Epithelial cell of esophagus (primary cell): ENCODE data around the gene CCDC9.
"Not testable (repeated sequence)": the region's sequence is repeated elsewhere in the genome, so short reads cannot be mapped to it uniquely, and the experiment has no call there.

Source experiments
- DNase-seq: peaks from one replicate; pipeline ENCODE4 v3.0.0; 2010; ENCODE audit warnings: low read depth
- H3K4me3 ChIP-seq: 2 replicates; pipeline ENCODE4 v1.5.1; 2011; ENCODE audit warnings: mild to moderate bottlenecking, low read length, control low read depth
- TF ChIP-seq, protein P1 (sequence below): IDR thresholded peaks from 2 replicates; pipeline ENCODE4 v1.5.1; 2011; ENCODE audit warnings: low read depth, mild to moderate bottlenecking, low read length, control low read depth, inconsistent platforms; ENCODE audit not compliant: insufficient read depth; ENCODE audit errors: missing control alignments

Gene CCDC9

DNA sequence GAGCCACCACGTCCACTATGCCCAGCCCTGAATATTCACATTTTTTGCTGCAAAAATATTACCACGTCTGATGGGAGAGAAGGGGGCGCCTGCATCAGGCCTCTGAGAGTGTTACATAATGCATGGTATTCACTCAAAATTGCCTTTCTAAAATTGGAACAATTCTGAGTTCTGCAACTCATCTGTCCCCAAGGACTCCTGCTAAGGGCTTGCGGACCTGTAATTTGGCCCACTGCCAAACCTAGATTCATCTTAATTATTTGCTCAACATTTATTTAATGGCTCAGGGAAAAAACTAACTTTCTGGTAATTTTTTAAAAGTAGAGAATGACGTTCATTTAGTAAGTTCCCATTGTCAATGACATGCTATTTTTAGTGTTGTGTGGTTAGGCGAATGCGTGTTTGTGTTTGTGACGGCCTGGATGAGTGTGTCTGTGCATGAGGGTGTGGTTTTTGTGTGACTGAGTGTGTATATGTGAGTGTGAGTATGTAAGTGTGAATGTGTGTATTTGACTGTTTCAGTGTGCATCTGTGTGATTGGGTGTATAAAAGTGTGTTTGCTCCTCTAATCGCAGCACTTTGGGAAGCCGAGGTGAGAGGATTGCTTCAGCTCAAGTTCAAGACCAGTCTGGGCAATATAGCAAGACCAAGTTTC, 27.2 kb downstream of the CCDC9 start:
- DNase-seq: no peak
- TF ChIP-seq, protein P1, sequence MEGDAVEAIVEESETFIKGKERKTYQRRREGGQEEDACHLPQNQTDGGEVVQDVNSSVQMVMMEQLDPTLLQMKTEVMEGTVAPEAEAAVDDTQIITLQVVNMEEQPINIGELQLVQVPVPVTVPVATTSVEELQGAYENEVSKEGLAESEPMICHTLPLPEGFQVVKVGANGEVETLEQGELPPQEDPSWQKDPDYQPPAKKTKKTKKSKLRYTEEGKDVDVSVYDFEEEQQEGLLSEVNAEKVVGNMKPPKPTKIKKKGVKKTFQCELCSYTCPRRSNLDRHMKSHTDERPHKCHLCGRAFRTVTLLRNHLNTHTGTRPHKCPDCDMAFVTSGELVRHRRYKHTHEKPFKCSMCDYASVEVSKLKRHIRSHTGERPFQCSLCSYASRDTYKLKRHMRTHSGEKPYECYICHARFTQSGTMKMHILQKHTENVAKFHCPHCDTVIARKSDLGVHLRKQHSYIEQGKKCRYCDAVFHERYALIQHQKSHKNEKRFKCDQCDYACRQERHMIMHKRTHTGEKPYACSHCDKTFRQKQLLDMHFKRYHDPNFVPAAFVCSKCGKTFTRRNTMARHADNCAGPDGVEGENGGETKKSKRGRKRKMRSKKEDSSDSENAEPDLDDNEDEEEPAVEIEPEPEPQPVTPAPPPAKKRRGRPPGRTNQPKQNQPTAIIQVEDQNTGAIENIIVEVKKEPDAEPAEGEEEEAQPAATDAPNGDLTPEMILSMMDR: no peak
- H3K4me3 ChIP-seq: no peak overlapping the region

DNA sequence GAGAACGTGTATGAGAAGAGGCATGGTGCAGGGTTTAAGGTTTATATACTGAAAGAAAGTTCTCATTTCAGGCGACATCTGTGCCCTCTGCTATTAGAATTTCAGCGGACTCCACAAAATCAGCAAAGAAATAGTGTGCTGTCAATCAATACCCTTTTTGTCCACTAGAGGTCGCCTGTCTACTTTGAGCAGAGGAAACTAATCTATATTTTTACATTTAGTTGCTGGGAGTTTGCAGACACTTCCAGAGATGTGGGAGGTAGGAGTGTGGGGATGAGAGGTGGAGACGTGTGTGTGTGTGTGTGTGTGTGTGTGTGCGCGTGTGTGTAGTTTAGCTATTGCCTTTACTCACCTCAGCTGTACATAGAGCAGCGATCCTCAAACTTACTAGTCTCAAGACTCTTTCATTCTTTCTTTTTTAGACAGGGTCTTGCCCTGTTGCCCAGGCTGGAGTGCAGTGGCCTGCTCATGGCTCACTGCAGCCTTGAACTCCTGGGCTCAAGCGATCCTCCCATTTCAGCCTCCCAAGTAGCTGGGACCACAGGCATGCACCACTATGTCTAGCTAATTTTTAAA, 28.1 kb downstream of the CCDC9 start:
- TF ChIP-seq, protein P1: peak; percentile 80
- peak; percentile 66 for DNase-seq
- H3K4me3 ChIP-seq: no peak overlapping the region

DNA sequence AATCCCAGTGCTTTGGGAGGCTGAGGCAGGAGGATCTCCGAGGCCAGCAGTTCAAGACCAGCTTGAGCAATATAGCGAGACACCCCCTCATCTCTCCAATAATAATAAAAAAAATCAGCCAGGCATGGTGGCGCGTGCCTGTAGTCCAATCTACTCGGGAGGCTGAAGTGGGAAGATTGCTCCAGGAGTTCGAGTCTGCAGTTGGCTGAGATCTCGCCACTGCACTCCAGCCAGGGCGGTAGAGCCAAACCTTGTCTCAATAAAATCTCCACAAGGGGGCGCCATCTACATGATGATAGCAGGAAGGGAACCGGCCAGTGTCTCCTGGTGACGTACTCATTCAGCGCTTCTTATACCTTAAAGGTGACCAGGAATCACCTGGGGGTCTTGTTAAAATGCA, 39.7 kb downstream of the CCDC9 start:
- peak; percentile 88 for DNase-seq
- TF ChIP-seq, protein P1: peak; percentile 75

DNA sequence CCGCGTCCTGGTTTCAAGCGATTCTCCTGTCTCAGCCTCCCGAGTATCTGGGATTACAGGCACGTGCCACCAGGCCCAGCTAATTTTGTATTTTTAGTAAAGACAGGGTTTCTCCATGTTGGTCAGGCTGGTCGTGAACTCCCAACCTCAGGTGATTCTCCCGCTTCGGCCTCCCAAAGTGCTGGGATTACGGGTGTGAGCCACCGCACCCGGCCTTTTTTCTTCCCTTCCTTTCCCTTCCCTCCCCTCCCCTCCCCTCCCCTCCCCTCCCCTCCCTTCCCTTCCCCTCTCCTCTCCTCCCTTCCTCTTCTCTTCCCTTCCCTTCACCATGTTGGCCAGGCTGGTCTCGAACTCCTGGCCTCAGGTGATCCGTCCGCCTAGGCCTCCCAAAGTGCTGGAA, 44.5 kb downstream of the CCDC9 start:
- H3K4me3 ChIP-seq, DNase-seq: not testable (repeated sequence)

More for the DNA sequence above, 39.7 kb downstream of the CCDC9 start:
- H3K4me3 ChIP-seq: no peak overlapping the region

DNA sequence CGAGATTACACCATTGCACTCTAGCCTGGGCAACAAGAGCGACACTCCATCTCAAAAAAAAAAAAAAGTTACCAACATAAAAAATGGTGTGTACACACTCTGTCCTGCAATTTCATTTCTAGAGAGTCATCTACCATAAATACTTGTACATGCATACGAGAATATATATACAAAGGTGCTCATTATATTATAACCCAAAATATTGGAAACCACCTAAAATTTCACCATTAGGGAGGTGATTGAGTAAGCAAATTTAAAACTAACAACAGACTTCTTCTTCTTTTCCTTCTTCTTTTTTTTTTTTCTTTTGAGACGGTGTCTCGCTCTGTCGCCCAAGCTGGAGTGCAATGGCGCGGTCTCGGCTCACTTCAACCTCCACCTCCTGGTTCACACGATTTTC, 45.9 kb downstream of the CCDC9 start:
- no peak for DNase-seq
- H3K4me3 ChIP-seq: no peak overlapping the region
- TF ChIP-seq, protein P1: no peak

DNA sequence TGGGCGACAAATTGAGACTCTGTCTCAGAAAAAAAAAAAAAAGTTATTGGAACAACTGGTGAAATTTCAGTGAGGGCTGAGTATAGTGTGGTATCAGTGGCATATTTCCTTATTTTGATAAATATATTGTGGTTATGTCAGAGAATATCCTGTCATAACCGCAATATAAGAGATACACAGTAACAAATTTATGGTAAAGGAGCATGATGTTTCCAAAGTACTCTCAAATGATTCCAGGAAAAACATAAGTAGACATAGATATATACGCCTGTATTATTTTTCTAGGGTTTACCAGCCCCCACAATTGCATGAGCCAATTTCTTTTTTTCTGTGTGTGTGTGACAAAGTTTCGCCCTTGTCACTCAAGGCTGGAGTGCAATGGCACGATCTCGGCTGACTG, 47.6 kb downstream of the CCDC9 start:
- no peak overlapping the region for H3K4me3 ChIP-seq
- TF ChIP-seq, protein P1: no peak
- DNase-seq: no peak

DNA sequence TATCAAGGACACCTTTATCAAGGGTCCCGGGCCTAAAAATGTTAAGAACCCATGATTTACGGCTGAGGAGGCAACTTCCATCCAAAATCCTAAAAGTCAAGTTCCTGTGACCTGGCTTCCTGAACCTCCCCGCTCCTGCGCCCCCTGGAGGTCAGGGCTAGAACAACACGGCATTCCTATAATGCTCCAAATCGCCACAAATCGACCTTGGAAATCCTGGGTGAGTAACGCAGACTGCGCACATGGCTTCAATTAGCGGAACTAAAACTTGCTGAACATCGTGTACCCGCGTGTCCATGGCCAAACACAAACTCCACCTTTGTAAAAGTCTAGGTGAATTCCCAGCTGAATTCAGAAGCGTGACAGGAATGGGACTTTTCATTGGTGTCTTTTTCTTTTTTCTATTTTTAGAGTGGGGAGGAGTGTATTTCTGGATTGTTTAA, 49.0 kb downstream of the CCDC9 start:
- DNase-seq: peak; percentile 75

More for the DNA sequence above, 49.0 kb downstream of the CCDC9 start:
- TF ChIP-seq, protein P1: peak; percentile 98
- no peak overlapping the region for H3K4me3 ChIP-seq
